Measurements from ENCODE around the gene CASZ1. TPM values are rescaled to one million over a fixed set of nuclear protein-coding genes. Genes with fewer than 3 reads are reported as not detected.

CASZ1 gene
- total RNA-seq, 4 donors from 2014 or later = 21.9 to 60.2 (median 29.6) TPM

DNA sequence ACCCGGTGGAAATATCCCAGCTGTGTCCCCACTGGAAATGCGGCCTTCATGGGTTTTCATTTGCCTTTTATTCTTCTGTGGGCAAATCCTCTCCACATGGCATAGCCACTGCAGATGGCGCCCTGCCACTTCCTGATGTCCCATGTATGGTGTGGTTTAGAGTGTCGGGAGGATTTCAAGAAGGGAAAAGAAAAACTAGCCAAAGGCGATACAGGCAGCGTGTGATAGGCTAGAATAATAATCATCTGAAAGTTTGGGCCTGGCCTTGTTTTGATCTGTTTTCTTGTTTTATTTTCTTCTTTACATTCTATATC is 198.1 kb downstream of the CASZ1 start:
- WGBS = 81% methylated on average over 6 of the region's 6 CpGs
- Histone ChIP-seq H3K36me3 (peaks cover 0 to 12% (median 0%) of the 10 kb centered on the region in 4 donors), H3K27ac (replicated peaks in 1 of 4) (no peak overlapping the region), H3K27me3 (no peaks in the 10 kb centered on the region), H3K9me3 (no peaks in the 10 kb centered on the region), H3K4me1 (peaks cover 0 to 22% (median 6%) of the 10 kb centered on the region in 4 donors), H3K4me3 (no peak overlapping the region)
- no peak for DNase-seq (ENCODE audit: extremely low spot score)
- TF ChIP-seq POLR2A (IDR thresholded peaks at IDR 0.05; ENCODE audit: low read depth) (no peak), EP300 (IDR thresholded peaks at IDR 0.05) (no peak), POLR2AphosphoS5 (IDR thresholded peaks at IDR 0.05) (no peak), CTCF (IDR thresholded peaks at IDR 0.05) (no peak)
- intact Hi-C loops (cut with DNase I) = no loop called here

DNA sequence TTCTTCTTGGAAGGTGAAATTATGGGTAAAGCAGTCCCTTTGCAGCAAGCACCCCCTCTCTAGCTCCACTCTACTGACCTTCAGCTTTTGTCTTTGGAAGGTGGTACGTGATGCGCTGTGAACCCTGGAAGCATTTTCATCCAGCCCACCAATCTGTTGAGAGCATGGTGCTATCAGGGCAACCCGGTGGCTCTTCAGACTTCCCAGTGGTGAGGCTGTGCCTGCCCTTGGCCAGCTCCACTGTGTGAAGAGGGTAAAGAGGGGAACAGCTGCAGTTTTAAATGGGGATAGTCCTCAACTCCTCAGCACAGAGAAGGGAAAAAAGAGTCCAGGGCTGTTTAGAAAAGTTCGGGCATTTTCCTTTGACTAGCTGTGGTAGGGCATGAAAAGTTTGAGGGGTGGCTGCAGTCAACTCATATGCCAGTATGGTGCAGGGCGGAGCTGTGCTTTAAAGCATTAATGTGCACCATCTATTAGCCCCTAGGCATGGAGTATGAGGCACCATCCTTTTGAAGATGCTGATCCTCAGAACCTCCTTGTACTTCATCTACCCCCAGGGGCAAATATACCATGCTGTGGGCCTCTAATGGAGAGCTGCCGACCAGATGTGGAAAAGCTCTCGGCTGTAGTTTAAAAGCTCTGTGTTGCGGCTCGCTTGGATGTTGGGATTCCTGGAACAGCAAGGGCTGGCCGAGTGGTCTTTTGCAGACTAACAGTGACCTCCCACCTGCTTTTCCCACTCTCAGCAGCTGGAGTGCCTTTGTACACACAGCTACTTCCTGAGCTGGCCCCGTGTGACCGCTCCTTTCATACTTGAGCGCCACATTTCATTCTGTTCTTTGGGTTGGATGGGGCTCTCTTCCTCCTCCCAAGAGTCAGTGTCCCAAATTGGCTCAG is 198.7 kb downstream of the CASZ1 start:
- intact Hi-C loops (cut with DNase I) = no loop called here
- no peak overlapping the region for H3K27ac ChIP-seq (replicated peaks in 1 of 4)
- no peaks in the 10 kb centered on the region for H3K9me3 ChIP-seq
- H3K27me3 ChIP-seq = no peaks in the 10 kb centered on the region
- H3K36me3 ChIP-seq = peaks cover 0 to 12% (median 0%) of the 10 kb centered on the region in 4 donors
- TF ChIP-seq POLR2AphosphoS5 (IDR thresholded peaks at IDR 0.05) (no peak), POLR2A (IDR thresholded peaks at IDR 0.05; ENCODE audit: low read depth) (no peak), CTCF (IDR thresholded peaks at IDR 0.05) (no peak), EP300 (IDR thresholded peaks at IDR 0.05) (no peak)
- WGBS = 92% methylated on average over 13 of the region's 13 CpGs
- no peak for DNase-seq (ENCODE audit: extremely low spot score)
- H3K4me3 ChIP-seq = no peak overlapping the region
- H3K4me1 ChIP-seq = peaks cover 0 to 28% (median 8%) of the 10 kb centered on the region in 4 donors

DNA sequence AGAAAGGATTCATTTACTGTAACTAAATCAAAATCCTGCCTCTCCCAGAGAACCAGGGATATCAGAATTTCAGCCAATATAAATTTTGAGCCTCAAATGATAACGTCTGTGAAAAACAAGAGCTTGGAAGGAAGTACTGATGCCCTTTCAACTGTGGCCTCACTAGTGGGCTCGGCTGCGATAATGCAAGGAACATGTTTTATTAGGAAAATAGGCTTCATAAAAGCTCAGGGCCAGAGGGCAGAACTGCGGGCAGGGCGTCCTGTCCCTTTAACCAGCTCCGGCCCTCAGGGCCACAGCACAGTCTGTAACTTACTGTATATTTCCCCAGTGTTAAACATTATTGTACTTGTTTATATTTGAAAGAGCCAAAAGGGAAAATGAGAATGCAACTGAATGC is 199.7 kb downstream of the CASZ1 start:
- intact Hi-C loops (cut with DNase I) = no loop called here
- no peak for TF ChIP-seq POLR2AphosphoS5 (IDR thresholded peaks at IDR 0.05)
- no peak for TF ChIP-seq CTCF (IDR thresholded peaks at IDR 0.05)
- no peak for TF ChIP-seq POLR2A (IDR thresholded peaks at IDR 0.05; ENCODE audit: low read depth)
- TF ChIP-seq EP300 (IDR thresholded peaks at IDR 0.05) = no peak
- Histone ChIP-seq H3K4me3 (no peak overlapping the region), H3K27ac (replicated peaks in 1 of 4) (no peak overlapping the region), H3K27me3 (no peaks in the 10 kb centered on the region), H3K9me3 (no peaks in the 10 kb centered on the region), H3K36me3 (peaks cover 0 to 12% (median 0%) of the 10 kb centered on the region in 4 donors), H3K4me1 (peaks cover 0 to 30% (median 12%) of the 10 kb centered on the region in 4 donors)
- 79% methylated on average over 6 of the region's 6 CpGs for WGBS
- DNase-seq (ENCODE audit: extremely low spot score) = peak; percentile 19

GRCh38 chr1:10594595-10595223 is 201.7 kb downstream of the CASZ1 start:
- TF ChIP-seq POLR2AphosphoS5 (IDR thresholded peaks at IDR 0.05) (no peak), CTCF (IDR thresholded peaks at IDR 0.05) (no peak), POLR2A (IDR thresholded peaks at IDR 0.05; ENCODE audit: low read depth) (no peak), EP300 (IDR thresholded peaks at IDR 0.05) (no peak)
- Histone ChIP-seq H3K27me3 (no peaks in the 10 kb centered on the region), H3K36me3 (peaks cover 0 to 2% (median 0%) of the 10 kb centered on the region in 4 donors), H3K4me3 (no peak overlapping the region), H3K27ac (replicated peaks in 1 of 4) (no peak overlapping the region), H3K4me1 (peaks cover 0 to 35% (median 15%) of the 10 kb centered on the region in 4 donors), H3K9me3 (no peaks in the 10 kb centered on the region)
- 86% methylated on average over 9 of the region's 9 CpGs for WGBS
- no peak for DNase-seq (ENCODE audit: extremely low spot score)
- intact Hi-C loops (cut with DNase I) = no loop called here
